ENCODE results near the gene KRT81.

DNA sequence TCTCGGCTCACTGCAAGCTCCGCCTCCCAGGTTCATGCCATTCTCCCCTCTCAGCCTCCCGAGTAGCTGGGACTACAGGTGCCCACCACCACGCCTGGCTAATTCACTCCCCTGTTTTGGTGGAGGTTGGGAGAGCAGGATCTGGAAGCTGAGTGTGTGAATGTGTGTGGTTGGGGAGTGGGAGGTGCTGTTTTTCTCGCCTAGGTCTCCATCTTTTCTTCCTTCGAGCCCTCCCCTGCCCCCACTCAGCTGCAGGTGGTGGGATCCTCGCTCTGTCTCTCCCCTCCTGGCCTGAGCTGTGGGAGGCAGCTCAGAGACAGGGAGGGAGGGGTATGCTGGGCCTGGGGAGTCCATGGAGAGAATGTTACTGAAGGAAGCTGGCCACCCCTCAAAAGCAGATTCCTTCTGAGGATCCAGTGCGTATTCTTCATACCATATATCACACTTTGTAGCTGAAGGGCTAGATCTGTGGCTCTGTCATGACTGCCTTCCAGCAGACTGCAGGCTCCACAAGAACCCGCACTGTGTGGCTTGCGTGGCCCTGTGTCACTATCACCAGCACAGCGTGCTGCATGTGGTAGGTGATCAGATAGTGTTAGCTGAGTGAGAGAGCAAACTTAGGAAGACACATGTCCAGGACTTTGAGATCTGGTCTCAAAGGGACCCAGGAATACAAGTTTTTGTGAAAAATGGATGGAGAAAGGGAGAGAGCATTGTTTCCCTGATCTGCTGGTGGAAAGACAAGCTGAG lies 27.1 kb upstream of the KRT81 start:
- TF ChIP-seq POLR2A (IDR thresholded peaks at IDR 0.05): no peak
- TF ChIP-seq, protein P1, sequence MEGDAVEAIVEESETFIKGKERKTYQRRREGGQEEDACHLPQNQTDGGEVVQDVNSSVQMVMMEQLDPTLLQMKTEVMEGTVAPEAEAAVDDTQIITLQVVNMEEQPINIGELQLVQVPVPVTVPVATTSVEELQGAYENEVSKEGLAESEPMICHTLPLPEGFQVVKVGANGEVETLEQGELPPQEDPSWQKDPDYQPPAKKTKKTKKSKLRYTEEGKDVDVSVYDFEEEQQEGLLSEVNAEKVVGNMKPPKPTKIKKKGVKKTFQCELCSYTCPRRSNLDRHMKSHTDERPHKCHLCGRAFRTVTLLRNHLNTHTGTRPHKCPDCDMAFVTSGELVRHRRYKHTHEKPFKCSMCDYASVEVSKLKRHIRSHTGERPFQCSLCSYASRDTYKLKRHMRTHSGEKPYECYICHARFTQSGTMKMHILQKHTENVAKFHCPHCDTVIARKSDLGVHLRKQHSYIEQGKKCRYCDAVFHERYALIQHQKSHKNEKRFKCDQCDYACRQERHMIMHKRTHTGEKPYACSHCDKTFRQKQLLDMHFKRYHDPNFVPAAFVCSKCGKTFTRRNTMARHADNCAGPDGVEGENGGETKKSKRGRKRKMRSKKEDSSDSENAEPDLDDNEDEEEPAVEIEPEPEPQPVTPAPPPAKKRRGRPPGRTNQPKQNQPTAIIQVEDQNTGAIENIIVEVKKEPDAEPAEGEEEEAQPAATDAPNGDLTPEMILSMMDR (IDR thresholded peaks at IDR 0.05): no peak
